B cell (primary cell): ENCODE measurements around the gene INTS7.

Experiments
- EZH2 ChIP-seq: IDR thresholded peaks from 2 replicates; pipeline ENCODE4 v1.6.1; 2012; ENCODE audit warnings: borderline replicate concordance, low read depth, mild to moderate bottlenecking, moderate library complexity, low read length; ENCODE audit not compliant: insufficient read depth, poor library complexity, severe bottlenecking
- TF ChIP-seq, protein P1 (sequence below): fragments of 200-600 bp; IDR thresholded peaks from one replicate; pipeline ENCODE4 v1.8.0; 2022; ENCODE audit warnings: antibody characterized with exemption, mild to moderate bottlenecking

DNA sequence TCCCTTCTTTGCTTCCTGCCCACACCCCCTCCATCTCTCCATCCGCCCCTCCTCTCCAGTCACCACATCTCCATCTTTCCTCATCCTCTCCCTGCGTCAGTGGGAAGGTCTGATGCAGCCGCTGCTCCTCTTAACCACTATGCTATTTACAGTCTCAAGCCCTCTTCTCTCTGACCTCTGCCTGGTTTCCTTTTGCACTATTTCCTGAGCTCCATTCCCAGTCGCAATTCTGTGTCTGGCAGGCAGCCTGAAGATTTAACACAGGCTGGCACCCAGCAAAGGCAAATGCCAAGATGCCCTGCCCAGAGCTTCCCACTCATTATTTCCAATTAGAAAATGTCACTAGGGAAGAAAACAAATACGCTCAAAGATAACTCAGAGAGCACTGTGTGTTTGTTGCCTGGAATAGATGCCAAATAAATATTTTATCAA is 115.2 kb downstream of the INTS7 start:
- TF ChIP-seq, protein P1, sequence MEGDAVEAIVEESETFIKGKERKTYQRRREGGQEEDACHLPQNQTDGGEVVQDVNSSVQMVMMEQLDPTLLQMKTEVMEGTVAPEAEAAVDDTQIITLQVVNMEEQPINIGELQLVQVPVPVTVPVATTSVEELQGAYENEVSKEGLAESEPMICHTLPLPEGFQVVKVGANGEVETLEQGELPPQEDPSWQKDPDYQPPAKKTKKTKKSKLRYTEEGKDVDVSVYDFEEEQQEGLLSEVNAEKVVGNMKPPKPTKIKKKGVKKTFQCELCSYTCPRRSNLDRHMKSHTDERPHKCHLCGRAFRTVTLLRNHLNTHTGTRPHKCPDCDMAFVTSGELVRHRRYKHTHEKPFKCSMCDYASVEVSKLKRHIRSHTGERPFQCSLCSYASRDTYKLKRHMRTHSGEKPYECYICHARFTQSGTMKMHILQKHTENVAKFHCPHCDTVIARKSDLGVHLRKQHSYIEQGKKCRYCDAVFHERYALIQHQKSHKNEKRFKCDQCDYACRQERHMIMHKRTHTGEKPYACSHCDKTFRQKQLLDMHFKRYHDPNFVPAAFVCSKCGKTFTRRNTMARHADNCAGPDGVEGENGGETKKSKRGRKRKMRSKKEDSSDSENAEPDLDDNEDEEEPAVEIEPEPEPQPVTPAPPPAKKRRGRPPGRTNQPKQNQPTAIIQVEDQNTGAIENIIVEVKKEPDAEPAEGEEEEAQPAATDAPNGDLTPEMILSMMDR, result no peak
- TF ChIP-seq EZH2, result no peak
